ENCODE data around the gene RGS2. TPM values are rescaled to one million over a fixed set of nuclear protein-coding genes. Genes with fewer than 3 reads are reported as not detected.

The RGS2 gene
- total and polyA plus RNA-seq, 2 experiments from 2014 or later, result 0.43 to 2.2 TPM

DNA sequence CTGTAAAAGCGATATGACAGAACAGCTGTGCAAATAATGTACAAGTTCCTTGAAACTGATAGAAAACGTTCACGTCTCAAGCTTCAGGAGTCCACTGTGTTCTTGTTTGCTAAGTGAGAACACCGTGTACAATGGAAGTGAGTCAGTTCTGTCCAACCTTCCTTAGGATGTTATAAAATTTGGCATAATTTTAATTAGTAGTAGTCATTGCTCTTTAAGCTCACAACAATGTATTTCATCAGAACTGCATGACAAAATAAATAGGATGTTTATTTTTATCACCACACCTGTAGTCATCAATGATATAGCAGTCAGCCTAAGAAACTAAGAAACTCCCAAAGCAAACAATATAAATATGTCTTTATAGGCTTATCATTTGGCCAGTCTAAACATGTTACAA, 53.0 kb downstream of the RGS2 start:
- WGBS, 2 experiments (ENCODE audit: low coverage in 1 of 2, low lambda C conversion rate in 2 of 2, missing lambda C conversion rate in 2 of 2), result 71 to 77% methylated on average over 4 of the region's 4 CpGs
- no peaks in the 10 kb centered on the region for H3K9me2 ChIP-seq (ENCODE audit: insufficient read depth)
- H3K4me1 ChIP-seq (ENCODE audit: insufficient read depth), result no peaks in the 10 kb centered on the region
- H3F3A ChIP-seq (ENCODE audit: insufficient read depth), result no peaks in the 10 kb centered on the region
- no peak for DNase-seq
- no peaks in the 10 kb centered on the region for H3K27me3 ChIP-seq (replicated peaks; ENCODE audit: insufficient read depth)
- H4K20me1 ChIP-seq (ENCODE audit: insufficient read depth), result no peaks in the 10 kb centered on the region
- H3K36me3 ChIP-seq (ENCODE audit: low read depth), result no peaks in the 10 kb centered on the region
- H3K9me3 ChIP-seq (ENCODE audit: low read depth), result no peaks in the 10 kb centered on the region
- no peak overlapping the region for H3K9ac ChIP-seq
- H3K4me3 ChIP-seq, result no peak overlapping the region
- H3K79me2 ChIP-seq (ENCODE audit: insufficient read depth), result no peaks in the 10 kb centered on the region
- no peak overlapping the region for H3K4me2 ChIP-seq (ENCODE audit: unreplicated experiment)
- H3K27ac ChIP-seq, result no peak overlapping the region
- no peak overlapping the region for H2AFZ ChIP-seq
- TF ChIP-seq EZH2 (IDR thresholded peaks at IDR 0.05; ENCODE audit: insufficient read depth, poor library complexity, severe bottlenecking) (no peak), EZH2phosphoT487 (IDR thresholded peaks at IDR 0.05; ENCODE audit: insufficient read depth, low read depth) (no peak)
- in situ Hi-C loops (cut with MboI), result no loop called here

Other genes with a start within 250 kb of the RGS2 start
- not detected in 2 replicates for gene RGS1, start 233.3 kb upstream of the RGS2 start, total RNA-seq (2014; rRNA removed; shearing (Covaris generic))
- gene RGS1, start 233.3 kb upstream of the RGS2 start, polyA plus RNA-seq (2016; fragmentation: Nextera tagmentation; extraction: Ambion mirVana), result not detected in 2 replicates
- not detected in 2 replicates for gene RGS13, start 172.9 kb upstream of the RGS2 start, total RNA-seq (2014; rRNA removed; shearing (Covaris generic))
- gene RGS13, start 172.9 kb upstream of the RGS2 start, polyA plus RNA-seq (2016; fragmentation: Nextera tagmentation; extraction: Ambion mirVana), result not detected in 2 replicates

Measured in GM23248 (cell line).